Measurements from ENCODE around the gene FBXL15.

FBXL15 gene

GRCh38 chr10:102420714-102421506 lies at the start of gene FBXL15:
TSS of gene FBXL15 (plus strand) at chr10:102420836. CDS start at chr10:102421130, 294 bp downstream.
- H3K4me1 Mint-ChIP-seq, result peaks cover 37% of the 10 kb centered on the region
- H3K4me3 Mint-ChIP-seq, result peak within 1 kb of the TSS; percentile 98
- H3K36me3 Mint-ChIP-seq, result peaks cover 40% of the 10 kb centered on the region
- peak within 1 kb of the TSS; percentile 96 for H3K27ac Mint-ChIP-seq
- no peaks in the 10 kb centered on the region for H3K9me3 Mint-ChIP-seq
- DNase-seq (ENCODE audit: low spot score in 2 of 2), result peak; percentile 98 to 100
- peak; percentile 89 for ATAC-seq

- Mint-ChIP-seq H3K27ac (no peak overlapping the region), H3K36me3 (peaks cover 86% of the 10 kb centered on the region), H3K9me3 (no peaks in the 10 kb centered on the region), H3K4me3 (no peak overlapping the region), H3K4me1 (no peaks in the 10 kb centered on the region)
- ATAC-seq, result no peak
- DNase-seq (ENCODE audit: low spot score in 2 of 2), result no peak
Observed at GRCh38 chr10:102371295-102371694, 49.3 kb upstream of the FBXL15 start.

- Mint-ChIP-seq H3K4me1 (no peaks in the 10 kb centered on the region), H3K9me3 (no peaks in the 10 kb centered on the region), H3K36me3 (peaks cover 87% of the 10 kb centered on the region), H3K27ac (no peak overlapping the region), H3K4me3 (no peak overlapping the region)
- DNase-seq (ENCODE audit: low spot score in 2 of 2), result no peak
- no peak for ATAC-seq
Observed at GRCh38 chr10:102375250-102375649, 45.4 kb upstream of the FBXL15 start.

GRCh38 chr10:102375867-102376266 lies 44.8 kb upstream of the FBXL15 start:
- no peaks in the 10 kb centered on the region for H3K9me3 Mint-ChIP-seq
- H3K27ac Mint-ChIP-seq, result peak overlapping the region; percentile 44
- peaks cover 87% of the 10 kb centered on the region for H3K36me3 Mint-ChIP-seq
- no peak overlapping the region for H3K4me3 Mint-ChIP-seq
- H3K4me1 Mint-ChIP-seq, result no peaks in the 10 kb centered on the region
- no peak for ATAC-seq
- DNase-seq (ENCODE audit: low spot score in 2 of 2), result no peak

- Mint-ChIP-seq H3K4me1 (no peaks in the 10 kb centered on the region), H3K27ac (no peak overlapping the region), H3K4me3 (no peak overlapping the region), H3K9me3 (no peaks in the 10 kb centered on the region), H3K36me3 (peaks cover 87% of the 10 kb centered on the region)
- ATAC-seq, result no peak
- no peak for DNase-seq (ENCODE audit: low spot score in 2 of 2)
Observed at GRCh38 chr10:102376901-102377300, 43.7 kb upstream of the FBXL15 start.

GRCh38 chr10:102379383-102379782 lies 41.3 kb upstream of the FBXL15 start:
- Mint-ChIP-seq H3K4me1 (no peaks in the 10 kb centered on the region), H3K4me3 (no peak overlapping the region), H3K36me3 (peaks cover 67% of the 10 kb centered on the region), H3K9me3 (no peaks in the 10 kb centered on the region), H3K27ac (peak overlapping the region; percentile 56)
- ATAC-seq (no peak), DNase-seq (ENCODE audit: low spot score in 2 of 2) (no peak)

GRCh38 chr10:102381983-102382382 lies 38.7 kb upstream of the FBXL15 start:
- Mint-ChIP-seq H3K4me3 (no peak overlapping the region), H3K27ac (peak overlapping the region; percentile 50), H3K9me3 (no peaks in the 10 kb centered on the region), H3K4me1 (no peaks in the 10 kb centered on the region), H3K36me3 (peaks cover 51% of the 10 kb centered on the region)
- ATAC-seq, result no peak
- DNase-seq (ENCODE audit: low spot score in 2 of 2), result no peak

- no peak overlapping the region for H3K4me3 Mint-ChIP-seq
- H3K4me1 Mint-ChIP-seq, result no peaks in the 10 kb centered on the region
- ATAC-seq (no peak), DNase-seq (ENCODE audit: low spot score in 2 of 2) (no peak)
- H3K9me3 Mint-ChIP-seq, result no peaks in the 10 kb centered on the region
- no peak overlapping the region for H3K27ac Mint-ChIP-seq
- H3K36me3 Mint-ChIP-seq, result peaks cover 43% of the 10 kb centered on the region
Observed at GRCh38 chr10:102382871-102383270, 37.8 kb upstream of the FBXL15 start.

GRCh38 chr10:102384053-102384452 lies 36.6 kb upstream of the FBXL15 start:
- ATAC-seq (peak; percentile 35), DNase-seq (ENCODE audit: low spot score in 2 of 2) (no peak)
- no peak overlapping the region for H3K4me3 Mint-ChIP-seq

GRCh38 chr10:102384606-102385429 lies 35.8 kb upstream of the FBXL15 start:
- Mint-ChIP-seq H3K4me1 (no peaks in the 10 kb centered on the region), H3K27ac (no peak overlapping the region), H3K36me3 (peaks cover 26% of the 10 kb centered on the region), H3K4me3 (no peak overlapping the region), H3K9me3 (no peaks in the 10 kb centered on the region)
- DNase-seq (ENCODE audit: low spot score in 2 of 2) (no peak), ATAC-seq (no peak)

More at GRCh38 chr10:102384053-102384452, 36.6 kb upstream of the FBXL15 start:
- H3K9me3 Mint-ChIP-seq, result no peaks in the 10 kb centered on the region
- no peaks in the 10 kb centered on the region for H3K4me1 Mint-ChIP-seq
- no peak overlapping the region for H3K27ac Mint-ChIP-seq
- H3K36me3 Mint-ChIP-seq, result peaks cover 31% of the 10 kb centered on the region

- no peak overlapping the region for H3K4me3 Mint-ChIP-seq
- peaks cover 11% of the 10 kb centered on the region for H3K36me3 Mint-ChIP-seq
- H3K4me1 Mint-ChIP-seq, result peaks cover 12% of the 10 kb centered on the region
- H3K27ac Mint-ChIP-seq, result no peak overlapping the region
- DNase-seq (ENCODE audit: low spot score in 2 of 2), result no peak
- no peak for ATAC-seq
- H3K9me3 Mint-ChIP-seq, result no peaks in the 10 kb centered on the region
Observed at GRCh38 chr10:102389894-102390293, 30.7 kb upstream of the FBXL15 start.

- H3K36me3 Mint-ChIP-seq, result peaks cover 30% of the 10 kb centered on the region
- H3K4me3 Mint-ChIP-seq, result peak overlapping the region; percentile 91
- peak overlapping the region; percentile 98 for H3K27ac Mint-ChIP-seq
- H3K9me3 Mint-ChIP-seq, result no peaks in the 10 kb centered on the region
- no peak for DNase-seq (ENCODE audit: low spot score in 2 of 2)
- peaks cover 26% of the 10 kb centered on the region for H3K4me1 Mint-ChIP-seq
- no peak for ATAC-seq
Observed at GRCh38 chr10:102392306-102392705, 28.3 kb upstream of the FBXL15 start.

GRCh38 chr10:102393411-102394078 lies 27.1 kb upstream of the FBXL15 start:
- H3K4me3 Mint-ChIP-seq, result peak overlapping the region; percentile 91
- H3K4me1 Mint-ChIP-seq, result peaks cover 38% of the 10 kb centered on the region
- H3K36me3 Mint-ChIP-seq, result peaks cover 42% of the 10 kb centered on the region

GRCh38 chr10:102394079-102394800 lies 26.4 kb upstream of the FBXL15 start:
- ATAC-seq (peak; percentile 92), DNase-seq (ENCODE audit: low spot score in 2 of 2) (peak; percentile 97 to 100)
- H3K36me3 Mint-ChIP-seq, result peaks cover 49% of the 10 kb centered on the region
- peak overlapping the region; percentile 98 for H3K27ac Mint-ChIP-seq
- H3K9me3 Mint-ChIP-seq, result no peaks in the 10 kb centered on the region
- peak overlapping the region; percentile 91 for H3K4me3 Mint-ChIP-seq
- peaks cover 42% of the 10 kb centered on the region for H3K4me1 Mint-ChIP-seq

More at GRCh38 chr10:102393411-102394078, 27.1 kb upstream of the FBXL15 start:
- DNase-seq (ENCODE audit: low spot score in 2 of 2), result no peak
- Mint-ChIP-seq H3K9me3 (no peaks in the 10 kb centered on the region), H3K27ac (peak overlapping the region; percentile 98)
- no peak for ATAC-seq
